Prostate gland (tissue), 2 donors: ENCODE results near the gene PTPN23.

Source experiments
- POLR2A ChIP-seq: fragments of 450-650 bp; IDR thresholded peaks from one replicate; pipeline ENCODE4 v1.6.1; 2016; ENCODE audit warnings: antibody characterized with exemption, mild to moderate bottlenecking
- TF ChIP-seq, protein P1 (sequence below), 4 experiments: fragments of 200-600 bp in 2 of 4; fragments of 450-650 bp in 2 of 4; sonication (generic) in 2 of 4; IDR thresholded peaks; 1 replicate in 3 of 4; 2 replicates in 1 of 4; pipeline ENCODE4 v1.5.1; 2016 to 2019; ENCODE audit warnings: antibody characterized with exemption in 4 of 4, mild to moderate bottlenecking in 2 of 4, moderate library complexity in 2 of 4

- TF ChIP-seq, protein P1, sequence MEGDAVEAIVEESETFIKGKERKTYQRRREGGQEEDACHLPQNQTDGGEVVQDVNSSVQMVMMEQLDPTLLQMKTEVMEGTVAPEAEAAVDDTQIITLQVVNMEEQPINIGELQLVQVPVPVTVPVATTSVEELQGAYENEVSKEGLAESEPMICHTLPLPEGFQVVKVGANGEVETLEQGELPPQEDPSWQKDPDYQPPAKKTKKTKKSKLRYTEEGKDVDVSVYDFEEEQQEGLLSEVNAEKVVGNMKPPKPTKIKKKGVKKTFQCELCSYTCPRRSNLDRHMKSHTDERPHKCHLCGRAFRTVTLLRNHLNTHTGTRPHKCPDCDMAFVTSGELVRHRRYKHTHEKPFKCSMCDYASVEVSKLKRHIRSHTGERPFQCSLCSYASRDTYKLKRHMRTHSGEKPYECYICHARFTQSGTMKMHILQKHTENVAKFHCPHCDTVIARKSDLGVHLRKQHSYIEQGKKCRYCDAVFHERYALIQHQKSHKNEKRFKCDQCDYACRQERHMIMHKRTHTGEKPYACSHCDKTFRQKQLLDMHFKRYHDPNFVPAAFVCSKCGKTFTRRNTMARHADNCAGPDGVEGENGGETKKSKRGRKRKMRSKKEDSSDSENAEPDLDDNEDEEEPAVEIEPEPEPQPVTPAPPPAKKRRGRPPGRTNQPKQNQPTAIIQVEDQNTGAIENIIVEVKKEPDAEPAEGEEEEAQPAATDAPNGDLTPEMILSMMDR (IDR thresholded peaks at IDR 0.05), result no peak
- TF ChIP-seq POLR2A, result no peak
These were observed 5.0 kb downstream of the PTPN23 start for GRCh38 chr3:47385796-47386195.
